Gastroesophageal sphincter (tissue), 3 donors: ENCODE results near the gene ZNF362.

Source experiments
- CTCF ChIP-seq, 4 experiments: fragments of 200-600 bp in 2 of 4; fragments of 450-650 bp in 2 of 4; sonication (generic) in 1 of 4; IDR thresholded peaks; one replicate each; pipeline ENCODE4 v1.5.1; 2017 to 2019; ENCODE audit warnings: antibody characterized with exemption in 4 of 4, mild to moderate bottlenecking in 2 of 4, moderate library complexity in 2 of 4
- POLR2A ChIP-seq, 2 donors: fragments of 450-650 bp; IDR thresholded peaks; one replicate each; pipeline ENCODE4 v1.6.1; 2017; ENCODE audit warnings: antibody characterized with exemption in 2 of 2, mild to moderate bottlenecking in 2 of 2, moderate library complexity in 1 of 2

DNA sequence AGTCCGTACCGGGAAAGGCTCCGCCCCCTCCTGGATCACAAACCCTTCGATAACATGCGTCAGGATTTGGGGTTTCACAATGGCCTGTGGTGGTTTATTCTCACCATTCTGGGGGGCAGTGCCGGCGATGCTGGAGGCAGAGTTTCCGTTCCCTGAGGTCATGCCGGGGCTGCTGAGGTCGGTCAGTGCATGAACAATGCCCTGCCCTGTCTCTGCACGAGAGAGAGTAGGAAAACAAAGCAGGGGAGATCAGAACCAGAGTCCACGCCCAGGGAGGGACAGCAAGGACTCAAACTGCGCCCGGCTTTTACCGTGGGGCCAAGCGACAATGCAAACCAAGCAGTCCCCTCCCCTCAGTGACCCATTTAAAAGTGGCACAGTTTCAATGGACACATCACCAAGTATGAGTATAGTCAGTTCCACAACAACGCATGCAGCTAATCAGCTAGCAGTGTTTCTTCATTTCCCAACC, 77.8 kb downstream of the ZNF362 start:
- TF ChIP-seq POLR2A (IDR thresholded peaks at IDR 0.05) (no peak), CTCF (IDR thresholded peaks at IDR 0.05) (no peak)
